Mesenchymal stem cell (in vitro differentiated cells and primary cell): ENCODE measurements around the gene SFXN4.
"Not testable (repeated sequence)": the region's sequence is repeated elsewhere in the genome, so short reads cannot be mapped to it uniquely, and the experiment has no call there.

ENCODE experiments used
- DNase-seq: peaks from one replicate; pipeline ENCODE4 v3.0.0-alpha.2; 2013
- H2AFZ ChIP-seq: one replicate; pipeline ENCODE4 v1.6.1; 2013; ENCODE audit warnings: low read depth, mild to moderate bottlenecking, control low read depth, inconsistent platforms, low read length, moderate library complexity
- H2AK5ac ChIP-seq: 2 replicates; pipeline ENCODE4 v1.6.1; 2013; ENCODE audit warnings: low read length, moderate library complexity, mild to moderate bottlenecking, inconsistent platforms; ENCODE audit not compliant: severe bottlenecking
- H2BK120ac ChIP-seq: one replicate; pipeline ENCODE4 v1.6.1; 2013; ENCODE audit warnings: low read depth, mild to moderate bottlenecking, inconsistent platforms, low read length, moderate library complexity
- H2BK12ac ChIP-seq, 2 experiments: one replicate each; pipeline ENCODE4 v1.6.1; 2013; ENCODE audit warnings: inconsistent platforms in 2 of 2, low read length in 2 of 2, mild to moderate bottlenecking in 2 of 2, moderate library complexity in 2 of 2, control low read depth in 1 of 2
- H2BK15ac ChIP-seq: one replicate; pipeline ENCODE4 v1.6.1; 2013; ENCODE audit warnings: mild to moderate bottlenecking, low read depth, inconsistent platforms; ENCODE audit not compliant: poor library complexity, severe bottlenecking
- H2BK5ac ChIP-seq: 2 replicates; pipeline ENCODE4 v1.6.1; 2013; ENCODE audit warnings: low read depth, mild to moderate bottlenecking, low read length, control low read depth, inconsistent platforms; ENCODE audit not compliant: poor library complexity, severe bottlenecking
- H3K14ac ChIP-seq, 2 experiments: one replicate each; pipeline ENCODE4 v1.6.1; 2013; ENCODE audit warnings: inconsistent platforms in 2 of 2, low read length in 2 of 2, control low read depth in 1 of 2, mild to moderate bottlenecking in 1 of 2, moderate library complexity in 1 of 2
- H3K18ac ChIP-seq, 2 experiments: one replicate each; pipeline ENCODE4 v1.6.1; 2013; ENCODE audit warnings: inconsistent platforms in 2 of 2, low read length in 2 of 2, control low read depth in 1 of 2, low read depth in 1 of 2, mild to moderate bottlenecking in 1 of 2
- H3K23ac ChIP-seq, 2 experiments: one replicate each; pipeline ENCODE4 v1.6.1; 2013; ENCODE audit warnings: inconsistent platforms in 2 of 2, low read length in 2 of 2, mild to moderate bottlenecking in 2 of 2, moderate library complexity in 2 of 2, control low read depth in 1 of 2
- H3K27ac ChIP-seq: 2 replicates; pipeline ENCODE4 v1.5.1; 2013; ENCODE audit warnings: mild to moderate bottlenecking, moderate library complexity, low read length, control low read depth, inconsistent platforms; ENCODE audit not compliant: poor library complexity, severe bottlenecking
- H3K27me3 ChIP-seq, 2 experiments: 2 replicates each; pipeline versions ENCODE4 v1.6.1 to v1.7.0; 2013; ENCODE audit warnings: low read length in 2 of 2, mild to moderate bottlenecking in 2 of 2, moderate library complexity in 2 of 2, control low read depth in 1 of 2, inconsistent platforms in 1 of 2; ENCODE audit not compliant: control insufficient read depth in 1 of 2, insufficient read depth in 1 of 2
- H3K36me3 ChIP-seq, 2 experiments: 2 replicates each; pipeline versions ENCODE4 v1.6.1 to v1.7.0; 2013; ENCODE audit warnings: low read length in 2 of 2, control low read depth in 1 of 2, inconsistent platforms in 1 of 2, low read depth in 1 of 2, mild to moderate bottlenecking in 1 of 2; ENCODE audit not compliant: insufficient read depth in 2 of 2, control insufficient read depth in 1 of 2
- H3K4ac ChIP-seq, 2 experiments: one replicate each; pipeline ENCODE4 v1.6.1; 2013; ENCODE audit warnings: inconsistent platforms in 2 of 2, low read length in 2 of 2, mild to moderate bottlenecking in 2 of 2, moderate library complexity in 2 of 2, control low read depth in 1 of 2, low read depth in 1 of 2
- H3K4me1 ChIP-seq: 2 replicates; pipeline ENCODE4 v1.6.1; 2013; ENCODE audit warnings: low read depth, low read length, control low read depth; ENCODE audit not compliant: control insufficient read depth, insufficient read depth
- H3K4me2 ChIP-seq: 2 replicates; pipeline ENCODE4 v1.6.1; 2013; ENCODE audit warnings: low read length, mild to moderate bottlenecking, inconsistent platforms; ENCODE audit not compliant: poor library complexity, severe bottlenecking
- H3K4me3 ChIP-seq, 2 experiments: 2 replicates each; pipeline versions ENCODE4 v1.5.1 to v1.7.0; 2013; ENCODE audit warnings: low read length in 2 of 2, mild to moderate bottlenecking in 2 of 2, control low read depth in 1 of 2, low read depth in 1 of 2; ENCODE audit not compliant: insufficient read depth in 1 of 2
- H3K79me1 ChIP-seq: replicated peaks from 2 replicates; pipeline ENCODE4 v1.6.1; 2013; ENCODE audit warnings: mild to moderate bottlenecking, control low read depth, low read length, inconsistent platforms; ENCODE audit not compliant: poor library complexity, severe bottlenecking
- H3K9ac ChIP-seq: 2 replicates; pipeline ENCODE4 v1.7.0; 2013; ENCODE audit warnings: mild to moderate bottlenecking, low read length, moderate library complexity
- H3K9me3 ChIP-seq: 2 replicates; pipeline ENCODE4 v1.7.0; 2013; ENCODE audit warnings: mild to moderate bottlenecking, low read length; ENCODE audit not compliant: control insufficient read depth
- H4K8ac ChIP-seq: one replicate; pipeline ENCODE4 v1.6.1; 2013; ENCODE audit warnings: inconsistent platforms, mild to moderate bottlenecking, low read length, moderate library complexity
- H4K91ac ChIP-seq: one replicate; pipeline ENCODE4 v1.6.1; 2013; ENCODE audit warnings: mild to moderate bottlenecking, low read length, inconsistent platforms
- WGBS: methylation state at CpG from one replicate; pipeline ENCODE4 v1.1.7; 2013; ENCODE audit warnings: mixed read lengths; 5-methylcytosine and 5-hydroxymethylcytosine counted together

The SFXN4 gene

GRCh38 chr10:119107106-119107505 is 58.4 kb downstream of the SFXN4 start:
- H3K4me3 ChIP-seq, H3K27me3 ChIP-seq, DNase-seq, H2BK5ac ChIP-seq, H3K23ac ChIP-seq, H2BK12ac ChIP-seq, H4K8ac ChIP-seq, H2AK5ac ChIP-seq, H2AFZ ChIP-seq, H3K9ac ChIP-seq, H2BK15ac ChIP-seq, H3K18ac ChIP-seq, H4K91ac ChIP-seq, H3K4ac ChIP-seq, H3K4me2 ChIP-seq, H3K14ac ChIP-seq, H3K27ac ChIP-seq, H3K9me3 ChIP-seq, H2BK120ac ChIP-seq: not testable (repeated sequence)
- peaks cover 12 to 48% of the 10 kb centered on the region in 2 experiments for H3K36me3 ChIP-seq
- WGBS: 100% methylated on average over 4 of the region's 6 CpGs
- peaks cover 12% of the 10 kb centered on the region for H3K79me1 ChIP-seq
- peaks cover 11% of the 10 kb centered on the region for H3K4me1 ChIP-seq

GRCh38 chr10:119105899-119106298 is 59.6 kb downstream of the SFXN4 start:
- not testable (repeated sequence) for H2BK120ac ChIP-seq, H3K14ac ChIP-seq, H2BK12ac ChIP-seq, H2AFZ ChIP-seq, H4K91ac ChIP-seq, H2BK5ac ChIP-seq, H2AK5ac ChIP-seq, H3K18ac ChIP-seq, DNase-seq, H3K27me3 ChIP-seq, H2BK15ac ChIP-seq, H3K4ac ChIP-seq, H3K9ac ChIP-seq, H3K9me3 ChIP-seq, H3K23ac ChIP-seq, H3K4me2 ChIP-seq, H3K27ac ChIP-seq, H4K8ac ChIP-seq
- H3K4me1 ChIP-seq: peaks cover 11% of the 10 kb centered on the region
- H3K79me1 ChIP-seq: peaks cover 12% of the 10 kb centered on the region
- H3K4me3 ChIP-seq: peak overlapping the region in 1 of 2 experiments; percentile 95
- WGBS: over 99% methylated on average over 7 of the region's 7 CpGs
- peaks cover 10 to 37% of the 10 kb centered on the region in 2 experiments for H3K36me3 ChIP-seq

GRCh38 chr10:119105155-119105554 is 60.4 kb downstream of the SFXN4 start:
- H2BK120ac ChIP-seq: no peak overlapping the region
- no peaks in the 10 kb centered on the region for H3K9me3 ChIP-seq
- peak overlapping the region; percentile 90 for H3K9ac ChIP-seq
- H2BK15ac ChIP-seq: no peak overlapping the region
- H3K4ac ChIP-seq: no peak overlapping the region
- DNase-seq: no peak
- peak overlapping the region in 1 of 2 experiments; percentile 5 for H3K18ac ChIP-seq
- no peak overlapping the region for H4K91ac ChIP-seq
- no peak overlapping the region for H3K27ac ChIP-seq
- H2BK12ac ChIP-seq: no peak overlapping the region
- no peak overlapping the region for H3K14ac ChIP-seq
- peak overlapping the region; percentile 94 for H3K4me2 ChIP-seq
- no peak overlapping the region for H2AFZ ChIP-seq
- H3K23ac ChIP-seq: no peak overlapping the region
- peaks cover 12% of the 10 kb centered on the region for H3K79me1 ChIP-seq
- H2AK5ac ChIP-seq: no peak overlapping the region
- peaks cover 10 to 30% of the 10 kb centered on the region in 2 experiments for H3K36me3 ChIP-seq
- H4K8ac ChIP-seq: no peak overlapping the region
- H3K27me3 ChIP-seq: peaks cover 0 to 3% of the 10 kb centered on the region in 2 experiments
- H3K4me1 ChIP-seq: peaks cover 11% of the 10 kb centered on the region
- WGBS: 90% methylated on average over 2 of the region's 12 CpGs
- no peak overlapping the region for H2BK5ac ChIP-seq
- H3K4me3 ChIP-seq: peak overlapping the region in 1 of 2 experiments; percentile 95

- H2BK5ac ChIP-seq: no peak overlapping the region
- H3K23ac ChIP-seq: peak overlapping the region in 1 of 2 experiments; percentile 81
- peaks cover 0 to 3% of the 10 kb centered on the region in 2 experiments for H3K27me3 ChIP-seq
- H2AK5ac ChIP-seq: peak overlapping the region; percentile 66
- peak overlapping the region; percentile 85 for H2BK120ac ChIP-seq
- peak overlapping the region; percentile 82 for H4K8ac ChIP-seq
- no peak overlapping the region for H2AFZ ChIP-seq
- H3K4me1 ChIP-seq: peaks cover 11% of the 10 kb centered on the region
- H2BK12ac ChIP-seq: peak overlapping the region; percentile 39 to 88
- peak overlapping the region; percentile 11 to 82 for H3K14ac ChIP-seq
- peak overlapping the region; percentile 90 for H3K9ac ChIP-seq
- H3K4me3 ChIP-seq: peak overlapping the region; percentile 88 to 95
- peaks cover 10 to 25% of the 10 kb centered on the region in 2 experiments for H3K36me3 ChIP-seq
- H3K4me2 ChIP-seq: peak overlapping the region; percentile 94
- under 1% methylated on average over 20 of the region's 22 CpGs for WGBS
- DNase-seq: peak; percentile 56
- H3K27ac ChIP-seq: no peak overlapping the region
- peaks cover 12% of the 10 kb centered on the region for H3K79me1 ChIP-seq
- no peaks in the 10 kb centered on the region for H3K9me3 ChIP-seq
- peak overlapping the region; percentile 75 for H4K91ac ChIP-seq
- H3K4ac ChIP-seq: peak overlapping the region; percentile 57 to 99
- H3K18ac ChIP-seq: peak overlapping the region; percentile 92 to 97
- H2BK15ac ChIP-seq: peak overlapping the region; percentile 98
Observed at GRCh38 chr10:119104654-119105015, 60.9 kb downstream of the SFXN4 start.
